Neural progenitor cell (in vitro differentiated cells): ENCODE results near the gene CTIF.

Source experiments
- CTCF ChIP-seq: fragments of 200-600 bp; sonication (generic); IDR thresholded peaks from 2 replicates; pipeline ENCODE4 v1.5.1; 2017; ENCODE audit warnings: antibody characterized with exemption, mild to moderate bottlenecking
- EZH2 ChIP-seq: fragments of 200-600 bp; sonication (generic); IDR thresholded peaks from 2 replicates; pipeline ENCODE4 v1.6.1; 2017; ENCODE audit warnings: antibody characterized with exemption, mild to moderate bottlenecking, moderate library complexity
- EZH2phosphoT487 ChIP-seq: fragments of 200-600 bp; sonication (generic); IDR thresholded peaks from 2 replicates; pipeline ENCODE4 v1.6.1; 2017; ENCODE audit warnings: antibody characterized with exemption

GRCh38 chr18:48612511-48612910 lies 73.7 kb downstream of the CTIF start:
- TF ChIP-seq CTCF (no peak), EZH2 (no peak), EZH2phosphoT487 (no peak)
